DOHH2 (cell line): ENCODE data around the gene ETNK2.

Experiments used
- H3F3A ChIP-seq: fragments of 200-600 bp; sonication (generic), shearing (Covaris generic); 2 replicates; pipeline ENCODE4 v1.6.0; 2016; ENCODE audit warnings: antibody characterized with exemption, mild to moderate bottlenecking; ENCODE audit not compliant: control insufficient read depth, insufficient read depth
- H3K27ac ChIP-seq: fragments of 200-600 bp; sonication (generic); 2 replicates; pipeline ENCODE4 v1.5.1; 2014; ENCODE audit warnings: low read depth, mild to moderate bottlenecking, low read length, moderate library complexity
- H3K27me3 ChIP-seq: fragments of 200-600 bp; sonication (generic); 2 replicates; pipeline ENCODE4 v1.6.1; 2014; ENCODE audit warnings: mild to moderate bottlenecking, low read length, mixed read lengths; ENCODE audit not compliant: control insufficient read depth
- H3K36me3 ChIP-seq: fragments of 200-600 bp; sonication (generic); 2 replicates; pipeline ENCODE4 v1.6.1; 2014; ENCODE audit warnings: mild to moderate bottlenecking, low read length, moderate library complexity, mixed read lengths; ENCODE audit not compliant: control insufficient read depth
- H3K4me1 ChIP-seq: fragments of 200-600 bp; sonication (generic); 2 replicates; pipeline ENCODE4 v1.6.1; 2014; ENCODE audit warnings: mild to moderate bottlenecking, low read length, mixed read lengths; ENCODE audit not compliant: control insufficient read depth
- H3K4me2 ChIP-seq: fragments of 200-600 bp; sonication (generic); 2 replicates; pipeline ENCODE4 v1.6.0; 2014; ENCODE audit warnings: mild to moderate bottlenecking, low read length, moderate library complexity
- H3K4me3 ChIP-seq: fragments of 200-600 bp; sonication (generic); 2 replicates; pipeline ENCODE4 v1.5.1; 2014; ENCODE audit warnings: mild to moderate bottlenecking, low read length, mixed read lengths
- H3K79me2 ChIP-seq: fragments of 200-600 bp; sonication (generic); 2 replicates; pipeline ENCODE4 v1.6.1; 2014; ENCODE audit warnings: mild to moderate bottlenecking, low read length, mixed read lengths; ENCODE audit not compliant: control insufficient read depth
- H3K9me2 ChIP-seq: fragments of 200-600 bp; sonication (generic); replicated peaks from 2 replicates; pipeline ENCODE4 v1.6.1; 2014; ENCODE audit warnings: mild to moderate bottlenecking, low read length, mixed read lengths; ENCODE audit not compliant: control insufficient read depth
- H3K9me3 ChIP-seq: fragments of 200-600 bp; sonication (generic); 2 replicates; pipeline ENCODE4 v1.6.1; 2014; ENCODE audit warnings: antibody characterized with exemption, low read length, mixed read lengths; ENCODE audit not compliant: control insufficient read depth, insufficient read depth
- H4K20me1 ChIP-seq: fragments of 200-600 bp; sonication (generic); 2 replicates; pipeline ENCODE4 v1.6.0; 2014; ENCODE audit warnings: low read depth, mild to moderate bottlenecking, antibody characterized with exemption, low read length, moderate library complexity; ENCODE audit not compliant: control insufficient read depth, insufficient read depth
- EZH2phosphoT487 ChIP-seq: fragments of 200-600 bp; sonication (generic); IDR thresholded peaks from 2 replicates; pipeline ENCODE4 v1.6.1; 2017; ENCODE audit warnings: borderline replicate concordance, mild to moderate bottlenecking, antibody characterized with exemption, low read length, moderate library complexity, mixed read lengths
- TF ChIP-seq, protein P1 (sequence below): fragments of 200-600 bp; sonication (generic); IDR thresholded peaks from one replicate; pipeline ENCODE4 v1.5.1; 2014; ENCODE audit warnings: antibody characterized with exemption, mild to moderate bottlenecking, low read depth, low read length; ENCODE audit not compliant: poor library complexity, severe bottlenecking

The ETNK2 gene

DNA sequence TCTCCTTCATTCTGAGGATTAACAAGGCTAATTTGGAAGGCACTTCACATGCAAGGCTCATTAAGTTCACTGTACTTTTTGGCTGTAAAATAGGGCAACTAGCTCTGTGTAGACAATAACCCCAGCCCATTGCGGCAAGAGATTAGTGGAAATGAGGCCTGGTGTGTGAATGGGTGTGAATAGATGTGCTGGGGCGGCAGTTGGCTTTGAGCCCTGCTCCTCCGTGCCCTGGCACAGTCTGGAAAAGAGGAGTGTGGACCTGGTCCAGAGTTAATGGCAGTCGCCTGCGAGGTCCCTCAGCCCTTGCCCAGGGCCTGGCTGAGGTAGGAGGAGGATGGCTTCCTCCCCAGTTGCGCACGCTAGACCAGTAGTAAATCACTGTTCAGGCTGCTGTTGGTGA, 39.6 kb upstream of the ETNK2 start:
- Histone ChIP-seq H3K4me1 (no peaks in the 10 kb centered on the region), H3K79me2 (no peaks in the 10 kb centered on the region), H3K36me3 (no peaks in the 10 kb centered on the region), H3K9me2 (no peaks in the 10 kb centered on the region), H3K9me3 (peaks cover 2% of the 10 kb centered on the region), H3K4me2 (no peak overlapping the region), H3K27me3 (peaks cover 56% of the 10 kb centered on the region), H3K4me3 (no peak overlapping the region), H3F3A (no peaks in the 10 kb centered on the region), H3K27ac (no peak overlapping the region), H4K20me1 (no peaks in the 10 kb centered on the region)
- TF ChIP-seq EZH2phosphoT487: no peak
- TF ChIP-seq, protein P1, sequence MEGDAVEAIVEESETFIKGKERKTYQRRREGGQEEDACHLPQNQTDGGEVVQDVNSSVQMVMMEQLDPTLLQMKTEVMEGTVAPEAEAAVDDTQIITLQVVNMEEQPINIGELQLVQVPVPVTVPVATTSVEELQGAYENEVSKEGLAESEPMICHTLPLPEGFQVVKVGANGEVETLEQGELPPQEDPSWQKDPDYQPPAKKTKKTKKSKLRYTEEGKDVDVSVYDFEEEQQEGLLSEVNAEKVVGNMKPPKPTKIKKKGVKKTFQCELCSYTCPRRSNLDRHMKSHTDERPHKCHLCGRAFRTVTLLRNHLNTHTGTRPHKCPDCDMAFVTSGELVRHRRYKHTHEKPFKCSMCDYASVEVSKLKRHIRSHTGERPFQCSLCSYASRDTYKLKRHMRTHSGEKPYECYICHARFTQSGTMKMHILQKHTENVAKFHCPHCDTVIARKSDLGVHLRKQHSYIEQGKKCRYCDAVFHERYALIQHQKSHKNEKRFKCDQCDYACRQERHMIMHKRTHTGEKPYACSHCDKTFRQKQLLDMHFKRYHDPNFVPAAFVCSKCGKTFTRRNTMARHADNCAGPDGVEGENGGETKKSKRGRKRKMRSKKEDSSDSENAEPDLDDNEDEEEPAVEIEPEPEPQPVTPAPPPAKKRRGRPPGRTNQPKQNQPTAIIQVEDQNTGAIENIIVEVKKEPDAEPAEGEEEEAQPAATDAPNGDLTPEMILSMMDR: no peak

DNA sequence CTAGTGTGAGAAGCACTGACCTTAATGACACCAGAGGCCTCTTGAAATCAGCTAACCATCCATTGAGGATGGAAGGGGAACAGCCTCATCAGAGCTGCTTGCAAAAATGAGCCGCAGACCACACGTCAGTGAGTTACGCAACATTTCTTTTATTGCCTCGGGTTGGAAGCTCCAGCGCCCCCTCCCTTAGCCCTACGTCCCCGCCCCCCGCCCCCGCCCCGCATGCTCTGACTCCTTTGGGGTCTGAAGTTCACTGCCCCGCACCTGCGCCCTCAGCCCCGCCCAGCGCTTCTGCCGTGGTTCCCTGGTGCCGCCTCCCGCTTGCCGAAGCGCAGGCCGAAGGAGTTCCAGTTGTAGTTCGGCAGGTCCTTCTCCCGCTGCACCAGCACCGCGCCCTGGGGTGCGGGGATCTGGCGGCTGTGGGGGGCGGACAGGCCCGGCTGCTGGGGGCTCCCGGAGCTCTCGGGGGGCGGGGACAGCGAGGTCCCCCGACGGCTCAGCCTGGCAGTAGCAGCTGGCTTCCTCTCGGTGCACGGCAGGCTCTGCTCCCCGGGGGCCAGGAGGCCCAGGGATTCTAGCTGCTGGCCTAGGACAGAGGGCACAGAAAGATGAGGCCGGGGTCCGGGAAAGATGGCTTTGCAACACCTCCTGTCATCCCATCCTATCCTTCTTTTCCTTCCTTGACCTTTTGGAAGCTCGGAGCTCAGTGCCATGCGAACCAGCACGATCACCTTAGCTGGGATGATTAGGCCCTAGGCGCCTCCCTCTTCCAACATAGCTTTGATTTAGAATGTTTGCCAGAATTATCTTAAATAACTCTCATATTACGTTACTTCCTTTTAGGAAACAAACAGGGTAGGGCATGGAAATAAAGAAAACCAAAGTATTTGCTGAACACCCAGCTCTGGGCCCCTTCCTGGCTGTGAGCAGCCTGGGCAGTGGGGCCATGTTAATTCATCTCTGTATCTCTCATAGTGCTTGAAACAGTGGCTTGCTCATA, 38.7 kb upstream of the ETNK2 start:
- Histone ChIP-seq H3K9me2 (no peaks in the 10 kb centered on the region), H3K27me3 (peaks cover 56% of the 10 kb centered on the region), H3K4me3 (no peak overlapping the region), H3K4me1 (no peaks in the 10 kb centered on the region), H3K27ac (no peak overlapping the region), H3F3A (no peaks in the 10 kb centered on the region), H3K36me3 (no peaks in the 10 kb centered on the region), H3K9me3 (peaks cover 2% of the 10 kb centered on the region), H3K4me2 (no peak overlapping the region), H4K20me1 (no peaks in the 10 kb centered on the region), H3K79me2 (no peaks in the 10 kb centered on the region)
- TF ChIP-seq EZH2phosphoT487: no peak
- TF ChIP-seq, protein P1: no peak

DNA sequence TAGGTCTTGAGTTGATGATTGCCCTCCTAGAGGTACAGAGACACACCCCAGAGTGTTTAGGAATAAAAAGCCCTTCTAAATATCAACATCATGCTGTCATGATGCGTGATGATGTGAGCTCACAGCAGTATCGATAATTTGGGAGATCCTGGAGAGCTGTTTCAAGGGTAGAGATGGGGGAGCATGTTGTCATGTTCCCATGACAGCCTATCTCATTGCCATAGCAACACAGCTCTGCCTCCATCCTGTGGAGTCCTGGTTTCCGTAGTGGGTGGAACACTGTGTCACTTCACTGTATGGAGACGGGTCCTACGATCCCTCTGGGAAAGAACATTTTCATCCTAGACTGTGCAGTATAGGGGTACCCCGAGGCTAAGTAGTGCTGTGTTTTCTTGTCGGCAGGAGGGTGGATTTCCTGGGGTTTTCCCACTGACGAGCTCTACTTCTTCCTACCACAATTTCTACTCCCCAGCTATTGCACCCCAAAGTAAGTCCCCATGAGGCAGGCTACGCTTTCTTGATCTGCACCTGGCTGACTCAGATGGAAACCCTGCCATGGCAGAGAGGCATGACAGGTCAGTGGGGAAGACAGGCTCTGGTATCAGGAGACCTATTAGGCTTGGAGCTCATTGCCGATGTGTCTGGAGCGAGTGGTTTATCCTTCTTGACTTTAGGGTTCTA, 37.3 kb upstream of the ETNK2 start:
- H4K20me1 ChIP-seq: no peaks in the 10 kb centered on the region
- H3K4me2 ChIP-seq: no peak overlapping the region
- H3K4me1 ChIP-seq: no peaks in the 10 kb centered on the region
- H3K9me2 ChIP-seq: no peaks in the 10 kb centered on the region
- H3F3A ChIP-seq: no peaks in the 10 kb centered on the region
- no peak overlapping the region for H3K4me3 ChIP-seq
- no peaks in the 10 kb centered on the region for H3K36me3 ChIP-seq
- TF ChIP-seq, protein P1: no peak
- TF ChIP-seq EZH2phosphoT487: no peak
- no peak overlapping the region for H3K27ac ChIP-seq
- H3K27me3 ChIP-seq: peaks cover 56% of the 10 kb centered on the region
- no peaks in the 10 kb centered on the region for H3K79me2 ChIP-seq
- no peaks in the 10 kb centered on the region for H3K9me3 ChIP-seq
